Measurements from ENCODE around the gene IL7R.

- TF ChIP-seq CTCF (conservative IDR thresholded peaks at IDR 0.05; ENCODE audit: low read depth, low read length) (no peak), POLR2A (IDR thresholded peaks at IDR 0.05; ENCODE audit: low read depth, low read length) (no peak), RCOR1 (IDR thresholded peaks at IDR 0.05; ENCODE audit: insufficient replicate concordance, low read length) (no peak), MAZ (IDR thresholded peaks at IDR 0.05; ENCODE audit: borderline replicate concordance, low read depth, low read length) (no peak), USF2 (IDR thresholded peaks at IDR 0.05; ENCODE audit: low read depth, low read length) (no peak), RFX5 (IDR thresholded peaks at IDR 0.05; ENCODE audit: low read depth, low read length) (no peak), CHD1 (IDR thresholded peaks at IDR 0.05; ENCODE audit: low read depth, low read length) (no peak), NFE2L2 (IDR thresholded peaks at IDR 0.05; ENCODE audit: low read depth, low read length) (no peak)
Observed at GRCh38 chr5:35898952-35899660, 42.4 kb downstream of the IL7R start.
